ENCODE data around the gene TRIM68. TPM values are rescaled to one million over a fixed set of nuclear protein-coding genes. Genes with fewer than 3 reads are reported as not detected.
A peak's percentile ranks its signal among the peaks of the same experiment; 100 is the strongest.

Gene TRIM68
- total and polyA plus RNA-seq, 12 donors, result 3.5 to 12.8 (median 10.2) TPM

DNA sequence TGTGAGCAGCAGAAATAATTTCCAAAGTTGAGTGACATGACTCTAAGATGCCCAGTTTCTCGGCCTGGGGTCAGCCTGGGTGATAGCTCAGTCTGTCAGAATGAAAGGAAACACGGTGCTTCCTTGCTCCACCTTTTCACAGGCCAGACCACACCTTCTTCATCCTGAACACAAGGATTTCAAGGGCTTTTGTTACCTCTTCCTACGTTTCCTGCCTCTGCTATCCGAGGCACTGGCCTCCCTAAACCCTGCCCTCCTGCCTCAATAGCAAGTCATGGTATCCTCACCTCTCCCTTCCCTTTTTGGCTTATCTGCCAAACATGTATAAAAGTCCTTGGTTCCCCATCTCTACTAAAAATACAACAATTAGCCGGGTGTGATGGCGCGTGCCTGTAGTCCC is 34.0 kb upstream of the TRIM68 start:
- Histone ChIP-seq H3K4me3 (no peak overlapping the region), H3K27me3 (no peaks in the 10 kb centered on the region), H3K9me3 (no peaks in the 10 kb centered on the region), H3K4me1 (peaks cover 4 to 54% (median 33%) of the 10 kb centered on the region in 9 donors), H3K27ac (peak overlapping the region in 9 of 10 donors; percentile 13 to 91 (median 82)), H3K36me3 (no peaks in the 10 kb centered on the region)
- TF ChIP-seq, protein P1, sequence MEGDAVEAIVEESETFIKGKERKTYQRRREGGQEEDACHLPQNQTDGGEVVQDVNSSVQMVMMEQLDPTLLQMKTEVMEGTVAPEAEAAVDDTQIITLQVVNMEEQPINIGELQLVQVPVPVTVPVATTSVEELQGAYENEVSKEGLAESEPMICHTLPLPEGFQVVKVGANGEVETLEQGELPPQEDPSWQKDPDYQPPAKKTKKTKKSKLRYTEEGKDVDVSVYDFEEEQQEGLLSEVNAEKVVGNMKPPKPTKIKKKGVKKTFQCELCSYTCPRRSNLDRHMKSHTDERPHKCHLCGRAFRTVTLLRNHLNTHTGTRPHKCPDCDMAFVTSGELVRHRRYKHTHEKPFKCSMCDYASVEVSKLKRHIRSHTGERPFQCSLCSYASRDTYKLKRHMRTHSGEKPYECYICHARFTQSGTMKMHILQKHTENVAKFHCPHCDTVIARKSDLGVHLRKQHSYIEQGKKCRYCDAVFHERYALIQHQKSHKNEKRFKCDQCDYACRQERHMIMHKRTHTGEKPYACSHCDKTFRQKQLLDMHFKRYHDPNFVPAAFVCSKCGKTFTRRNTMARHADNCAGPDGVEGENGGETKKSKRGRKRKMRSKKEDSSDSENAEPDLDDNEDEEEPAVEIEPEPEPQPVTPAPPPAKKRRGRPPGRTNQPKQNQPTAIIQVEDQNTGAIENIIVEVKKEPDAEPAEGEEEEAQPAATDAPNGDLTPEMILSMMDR (IDR thresholded peaks at IDR 0.05), result no peak
- intact Hi-C loops (cut with DNase I), result loop anchor here in 1 of 10 donors (10.0 kb wide), 1 partner anchor 457 kb away; no protein-coding TSS in a partner anchor
- peak in 1 of 2 donors; percentile 20 for DNase-seq
- 59 to 72% methylated on average over 7 of the region's 7 CpGs for WGBS, 2 donors
- ATAC-seq, result peak in 7 of 8 donors; percentile 20 to 68 (median 31)

DNA sequence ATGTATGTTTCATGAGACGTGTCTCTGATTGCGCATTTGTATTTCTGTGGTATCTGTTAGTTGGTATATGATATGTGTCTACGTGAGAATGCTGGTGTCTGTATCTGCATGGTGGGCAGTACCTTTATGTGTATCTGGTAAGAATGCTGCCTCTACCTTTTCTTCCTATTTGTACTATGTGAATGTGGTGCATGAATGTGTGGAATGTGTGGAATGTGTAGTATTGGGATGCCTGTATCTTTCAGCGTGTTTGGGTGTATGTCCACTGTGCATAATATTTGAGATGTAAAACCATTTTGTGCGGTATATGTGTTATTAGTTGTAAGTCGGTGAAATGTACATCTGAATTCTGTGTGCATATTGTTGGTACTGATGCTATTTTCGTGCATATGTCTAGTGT is 33.5 kb upstream of the TRIM68 start:
- DNase-seq (no peak), ATAC-seq (no peak)
- peaks cover 4 to 52% (median 28%) of the 10 kb centered on the region in 9 donors for H3K4me1 ChIP-seq
- WGBS, 2 donors, result 92% methylated on average over 7 of the region's 7 CpGs
- TF ChIP-seq, protein P1 (IDR thresholded peaks at IDR 0.05), result no peak
- no peaks in the 10 kb centered on the region for H3K27me3 ChIP-seq
- peak overlapping the region in 7 of 10 donors; percentile 76 to 91 (median 83) for H3K27ac ChIP-seq
- H3K4me3 ChIP-seq, result no peak overlapping the region
- H3K36me3 ChIP-seq, result no peaks in the 10 kb centered on the region
- no peaks in the 10 kb centered on the region for H3K9me3 ChIP-seq
- intact Hi-C loops (cut with DNase I), result loop anchor here in 1 of 10 donors (10.0 kb wide), 1 partner anchor 457 kb away; no protein-coding TSS in a partner anchor

DNA sequence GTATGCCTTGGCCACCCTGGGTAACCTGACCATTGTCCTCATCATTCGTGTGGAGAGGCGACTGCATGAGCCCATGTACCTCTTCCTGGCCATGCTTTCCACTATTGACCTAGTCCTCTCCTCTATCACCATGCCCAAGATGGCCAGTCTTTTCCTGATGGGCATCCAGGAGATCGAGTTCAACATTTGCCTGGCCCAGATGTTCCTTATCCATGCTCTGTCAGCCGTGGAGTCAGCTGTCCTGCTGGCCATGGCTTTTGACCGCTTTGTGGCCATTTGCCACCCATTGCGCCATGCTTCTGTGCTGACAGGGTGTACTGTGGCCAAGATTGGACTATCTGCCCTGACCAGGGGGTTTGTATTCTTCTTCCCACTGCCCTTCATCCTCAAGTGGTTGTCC is 31.9 kb upstream of the TRIM68 start:
- Histone ChIP-seq H3K4me1 (peaks cover 0 to 38% (median 14%) of the 10 kb centered on the region in 9 donors), H3K27ac (no peak overlapping the region), H3K27me3 (peaks cover 0 to 4% (median 0%) of the 10 kb centered on the region in 7 donors), H3K9me3 (no peaks in the 10 kb centered on the region), H3K4me3 (no peak overlapping the region), H3K36me3 (no peaks in the 10 kb centered on the region)
- intact Hi-C loops (cut with DNase I), result loop anchor here in 7 of 10 donors (5.0 to 10.0 kb wide), 4 partner anchors 177 to 455 kb away; no protein-coding TSS in a partner anchor
- ATAC-seq, result no peak
- WGBS, 2 donors, result 95% methylated on average over 6 of the region's 6 CpGs
- TF ChIP-seq, protein P1 (IDR thresholded peaks at IDR 0.05), result no peak
- no peak for DNase-seq

DNA sequence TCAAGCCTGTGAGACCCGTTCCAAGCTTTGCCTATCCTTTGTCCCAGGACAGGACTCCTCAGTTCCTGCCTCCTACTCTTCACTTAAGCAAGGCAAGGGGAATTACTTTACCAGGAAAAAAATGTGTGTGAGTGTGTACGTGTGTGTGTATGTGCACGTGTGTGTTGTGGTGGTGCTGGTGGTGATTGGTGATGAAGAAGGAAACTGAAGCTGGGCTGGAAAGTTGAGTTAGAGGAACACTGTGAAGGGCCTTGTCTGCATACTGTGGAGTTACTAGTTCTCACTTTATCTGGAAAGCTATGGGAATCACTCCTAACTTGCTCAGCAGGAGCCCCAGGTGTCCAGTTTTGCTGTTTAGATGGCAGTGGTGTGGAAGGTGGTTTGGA is 29.6 kb upstream of the TRIM68 start:
- intact Hi-C loops (cut with DNase I), result loop anchor here (1.0 to 5.0 kb wide), 6 partner anchors 180 to 367 kb away; no protein-coding TSS in a partner anchor
- TF ChIP-seq, protein P1 (IDR thresholded peaks at IDR 0.05), result no peak
- WGBS, 2 donors, result 58 to 84% methylated on average over 3 of the region's 3 CpGs
- Histone ChIP-seq H3K4me1 (peaks cover 0 to 28% (median 8%) of the 10 kb centered on the region in 9 donors), H3K36me3 (no peaks in the 10 kb centered on the region), H3K27me3 (peaks cover 0 to 4% (median 0%) of the 10 kb centered on the region in 7 donors), H3K27ac (peak overlapping the region in 2 of 10 donors; percentile 46 to 48), H3K9me3 (no peaks in the 10 kb centered on the region), H3K4me3 (no peak overlapping the region)
- no peak for DNase-seq
- ATAC-seq, result peak in 3 of 8 donors; percentile 3 to 22 (median 12)

Measured in heart right ventricle (tissue), 16 donors.